Rectal smooth muscle tissue (tissue), 1 donor: ENCODE results near the gene RHOT2.

ENCODE experiments used
- H3K27ac ChIP-seq: one replicate; pipeline ENCODE4 v1.7.0; 2013; ENCODE audit warnings: low read depth, low read length, inconsistent platforms
- H3K27me3 ChIP-seq: one replicate; pipeline ENCODE4 v1.7.0; 2013; ENCODE audit warnings: low read length; ENCODE audit not compliant: control insufficient read depth, insufficient read depth
- H3K36me3 ChIP-seq: one replicate; pipeline ENCODE4 v1.7.0; 2013; ENCODE audit warnings: low read length; ENCODE audit not compliant: control insufficient read depth, insufficient read depth
- H3K4me1 ChIP-seq: one replicate; pipeline ENCODE4 v1.7.0; 2013; ENCODE audit warnings: low read length; ENCODE audit not compliant: control insufficient read depth, insufficient read depth
- H3K4me3 ChIP-seq: one replicate; pipeline ENCODE4 v1.7.0; 2013; ENCODE audit warnings: low read length
- H3K9ac ChIP-seq: one replicate; pipeline ENCODE4 v1.7.0; 2013; ENCODE audit warnings: low read length

RHOT2 gene

DNA sequence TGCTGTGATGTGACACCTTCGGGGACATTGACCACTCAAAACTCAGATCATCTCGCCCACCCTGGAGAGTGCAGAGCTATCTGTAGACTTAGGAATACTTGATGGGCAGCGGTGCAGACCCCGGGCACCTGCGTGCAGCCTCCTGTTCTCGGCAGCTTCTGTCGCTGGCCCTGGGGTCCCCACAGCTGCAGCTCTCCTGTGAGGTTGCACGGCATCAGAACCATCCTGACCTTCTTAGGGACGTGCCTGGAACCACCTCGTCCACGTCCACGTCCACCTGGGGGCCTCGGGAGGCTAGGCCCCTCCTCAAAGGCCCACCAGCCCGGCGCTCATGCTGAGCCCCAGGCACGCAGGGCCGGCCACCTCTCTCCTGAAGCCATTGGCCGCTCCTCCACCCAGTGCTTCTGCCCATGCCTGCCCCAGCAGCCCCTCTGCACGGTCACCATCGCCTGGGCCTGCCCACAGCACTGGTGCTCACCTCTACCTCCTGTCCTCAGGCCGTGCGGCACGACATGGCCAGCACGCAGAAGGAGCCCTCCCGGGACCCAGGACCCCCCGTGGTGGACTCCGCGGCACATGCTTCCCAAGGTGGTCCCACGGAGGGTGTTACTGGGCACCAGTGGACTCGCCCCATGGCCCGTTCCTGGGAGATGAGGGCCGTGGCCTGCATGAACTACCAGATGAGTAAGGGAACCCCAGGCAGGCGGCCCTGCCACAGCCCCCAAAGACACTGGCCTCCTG lies 39.4 kb upstream of the RHOT2 start:
- H3K27me3 ChIP-seq = peaks cover 2% of the 10 kb centered on the region
- no peak overlapping the region for H3K4me3 ChIP-seq
- no peak overlapping the region for H3K27ac ChIP-seq
- H3K36me3 ChIP-seq = peaks cover 4% of the 10 kb centered on the region
- H3K9ac ChIP-seq = no peak overlapping the region
- no peaks in the 10 kb centered on the region for H3K4me1 ChIP-seq

DNA sequence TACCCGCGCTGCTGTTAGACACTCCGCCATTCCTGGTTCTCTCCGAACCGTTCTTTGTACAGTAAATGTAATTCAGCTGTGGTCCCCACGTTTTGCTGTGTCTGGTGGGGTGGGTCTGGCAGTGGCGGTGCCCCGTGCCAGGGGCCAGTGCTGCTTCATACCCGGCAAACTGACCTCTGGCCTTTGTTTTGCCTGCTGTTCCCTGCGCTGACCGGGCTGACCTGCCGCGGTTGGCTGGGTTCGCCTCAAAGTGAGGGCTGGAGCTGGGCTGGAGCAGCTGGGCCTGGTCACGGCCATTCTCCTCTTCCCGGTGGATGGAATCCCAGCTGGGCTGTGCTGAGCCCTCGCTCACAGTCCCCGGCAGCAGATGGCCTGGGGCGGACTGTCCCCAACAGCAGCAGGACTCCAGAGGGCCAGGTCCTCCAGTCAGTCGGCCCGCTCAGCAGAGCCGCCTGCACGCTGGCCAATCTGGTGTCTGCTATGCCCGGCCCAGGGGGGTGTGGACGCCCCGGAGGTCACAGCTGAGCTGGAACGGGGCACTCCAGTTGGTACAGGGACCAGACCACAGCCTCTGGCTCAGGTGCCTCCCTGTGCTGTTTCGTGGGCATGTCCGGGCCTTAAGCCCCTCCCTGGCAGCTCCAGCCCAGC lies 38.6 kb upstream of the RHOT2 start:
- H3K4me1 ChIP-seq = no peaks in the 10 kb centered on the region
- peaks cover 2% of the 10 kb centered on the region for H3K27me3 ChIP-seq
- peaks cover 4% of the 10 kb centered on the region for H3K36me3 ChIP-seq
- no peak overlapping the region for H3K9ac ChIP-seq
- no peak overlapping the region for H3K27ac ChIP-seq
- H3K4me3 ChIP-seq = no peak overlapping the region

DNA sequence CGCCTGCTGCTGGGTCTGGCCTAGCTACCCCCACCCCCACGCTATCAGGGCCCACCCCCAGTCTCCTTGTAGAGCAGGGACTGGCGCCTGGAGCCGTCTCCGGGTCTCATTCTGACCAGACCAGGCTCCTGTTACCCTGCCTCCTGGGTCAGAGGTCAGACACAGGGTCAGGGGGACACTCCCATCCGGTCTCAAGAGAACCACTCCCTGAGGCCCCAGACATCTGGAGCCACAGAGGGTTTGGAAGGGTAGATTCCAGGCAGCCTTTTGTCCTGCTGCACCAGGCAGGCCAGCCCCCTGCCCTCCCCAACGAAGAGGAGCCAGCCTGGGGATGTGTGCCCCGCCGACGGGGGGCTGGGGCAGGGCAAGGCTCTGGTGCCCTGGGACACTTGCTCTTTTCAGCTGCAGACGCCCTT lies 38.1 kb upstream of the RHOT2 start:
- Histone ChIP-seq H3K36me3 (peaks cover 4% of the 10 kb centered on the region), H3K27ac (no peak overlapping the region), H3K4me1 (no peaks in the 10 kb centered on the region), H3K27me3 (peaks cover 2% of the 10 kb centered on the region), H3K4me3 (no peak overlapping the region), H3K9ac (no peak overlapping the region)

DNA sequence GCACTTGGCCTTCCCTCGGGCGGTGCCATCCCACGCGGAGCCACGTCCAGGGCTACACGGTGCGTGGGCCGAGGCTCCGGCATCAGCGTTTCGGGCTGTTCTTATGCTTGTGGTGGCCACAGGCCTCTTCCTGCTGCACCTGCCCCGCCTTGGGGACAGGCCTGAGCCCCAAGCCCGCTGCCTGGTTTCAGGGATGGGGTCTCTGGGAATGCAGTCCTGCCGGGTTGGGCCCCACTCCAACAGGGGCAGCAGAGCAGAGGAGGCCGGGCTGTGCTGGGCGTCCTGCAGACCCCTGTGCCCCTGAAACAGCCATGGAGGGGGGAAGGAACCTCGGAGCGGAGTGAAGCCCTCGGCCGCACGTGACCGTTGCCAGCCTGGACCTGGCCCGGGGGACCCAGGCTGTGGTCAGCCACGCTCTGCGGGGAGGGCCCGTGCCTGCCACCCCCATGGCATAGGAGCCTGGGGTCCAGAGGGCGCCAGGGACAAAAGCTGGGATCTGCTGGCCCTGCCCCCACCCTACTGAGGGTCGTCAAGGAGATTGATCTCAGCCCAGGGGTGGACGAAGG lies 37.6 kb upstream of the RHOT2 start:
- H3K27me3 ChIP-seq = peaks cover 2% of the 10 kb centered on the region
- H3K4me1 ChIP-seq = peaks cover 2% of the 10 kb centered on the region
- no peak overlapping the region for H3K27ac ChIP-seq

DNA sequence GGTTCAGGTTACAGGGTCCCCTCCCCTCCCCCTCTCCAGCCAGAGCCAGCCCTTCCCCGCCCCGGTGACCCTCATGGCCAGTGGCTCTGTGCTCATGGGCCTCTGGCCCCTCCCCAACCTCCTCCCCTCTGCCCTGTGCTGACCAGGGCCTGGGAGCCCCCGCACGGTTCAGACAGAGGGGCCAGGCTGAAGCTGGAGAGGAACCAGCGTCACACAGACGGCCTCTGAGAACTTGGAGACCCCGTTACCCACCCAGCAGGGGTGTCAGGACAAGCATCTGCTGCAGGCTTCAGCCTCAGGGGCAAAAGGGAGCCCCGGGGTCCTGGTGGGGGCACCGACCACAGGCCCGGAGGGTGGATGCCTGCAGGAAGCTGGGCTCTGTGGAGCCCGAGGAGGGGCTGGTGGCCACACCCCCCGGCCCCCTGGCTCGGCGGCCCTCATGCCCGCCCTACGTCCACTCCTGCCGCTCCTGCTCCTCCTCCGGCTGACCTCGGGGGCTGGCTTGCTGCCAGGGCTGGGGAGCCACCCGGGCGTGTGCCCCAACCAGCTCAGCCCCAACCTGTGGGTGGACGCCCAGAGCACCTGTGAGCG lies 37.0 kb upstream of the RHOT2 start, which contains the start of gene WFIKKN1:
Gene WFIKKN1, plus strand, starts transcription at position 171 of the 591 bp plus-strand sequence. Its CDS starts 269 bp downstream, at position 440.
- peaks cover 4% of the 10 kb centered on the region for H3K4me1 ChIP-seq
- H3K36me3 ChIP-seq = peaks cover 4% of the 10 kb centered on the region
- no peak within 1 kb of the TSS for H3K27ac ChIP-seq

More for the DNA sequence above, 37.6 kb upstream of the RHOT2 start:
- Histone ChIP-seq H3K4me3 (no peak overlapping the region), H3K9ac (no peak overlapping the region), H3K36me3 (peaks cover 4% of the 10 kb centered on the region)

DNA sequence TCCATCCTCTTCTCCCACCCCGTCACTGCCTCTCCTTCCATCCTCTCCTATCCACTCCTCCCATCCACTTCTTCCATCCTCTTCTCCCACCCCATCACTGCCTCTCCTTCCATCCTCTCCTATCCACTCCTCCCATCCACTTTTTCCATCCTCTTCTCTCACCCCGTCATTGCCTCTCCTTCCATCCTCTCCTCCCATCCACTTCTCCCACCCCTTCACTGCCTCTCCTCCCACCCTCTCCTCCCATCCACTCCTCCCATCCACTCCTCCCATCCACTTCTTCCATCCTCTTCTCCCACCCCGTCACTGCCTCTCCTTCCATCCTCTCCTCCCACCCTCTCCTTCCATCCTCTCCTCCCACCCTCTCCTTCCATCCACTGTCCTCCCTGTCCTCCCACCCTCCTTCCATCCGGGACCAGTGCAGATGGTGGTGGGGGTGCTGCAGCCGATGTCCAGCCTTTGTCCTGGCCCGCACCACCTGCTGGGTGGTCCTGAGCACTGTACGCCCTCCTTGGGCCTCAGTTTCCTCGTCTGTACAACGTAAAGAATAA lies 36.0 kb upstream of the RHOT2 start:
- Histone ChIP-seq H3K27me3 (peaks cover 2% of the 10 kb centered on the region), H3K4me1 (peaks cover 4% of the 10 kb centered on the region), H3K9ac (no peak overlapping the region), H3K4me3 (no peak overlapping the region), H3K27ac (no peak overlapping the region), H3K36me3 (no peaks in the 10 kb centered on the region)

More for the DNA sequence above, 37.0 kb upstream of the RHOT2 start, which contains the start of gene WFIKKN1:
- H3K4me3 ChIP-seq = no peak within 1 kb of the TSS
- peaks cover 2% of the 10 kb centered on the region for H3K27me3 ChIP-seq
- no peak within 1 kb of the TSS for H3K9ac ChIP-seq

DNA sequence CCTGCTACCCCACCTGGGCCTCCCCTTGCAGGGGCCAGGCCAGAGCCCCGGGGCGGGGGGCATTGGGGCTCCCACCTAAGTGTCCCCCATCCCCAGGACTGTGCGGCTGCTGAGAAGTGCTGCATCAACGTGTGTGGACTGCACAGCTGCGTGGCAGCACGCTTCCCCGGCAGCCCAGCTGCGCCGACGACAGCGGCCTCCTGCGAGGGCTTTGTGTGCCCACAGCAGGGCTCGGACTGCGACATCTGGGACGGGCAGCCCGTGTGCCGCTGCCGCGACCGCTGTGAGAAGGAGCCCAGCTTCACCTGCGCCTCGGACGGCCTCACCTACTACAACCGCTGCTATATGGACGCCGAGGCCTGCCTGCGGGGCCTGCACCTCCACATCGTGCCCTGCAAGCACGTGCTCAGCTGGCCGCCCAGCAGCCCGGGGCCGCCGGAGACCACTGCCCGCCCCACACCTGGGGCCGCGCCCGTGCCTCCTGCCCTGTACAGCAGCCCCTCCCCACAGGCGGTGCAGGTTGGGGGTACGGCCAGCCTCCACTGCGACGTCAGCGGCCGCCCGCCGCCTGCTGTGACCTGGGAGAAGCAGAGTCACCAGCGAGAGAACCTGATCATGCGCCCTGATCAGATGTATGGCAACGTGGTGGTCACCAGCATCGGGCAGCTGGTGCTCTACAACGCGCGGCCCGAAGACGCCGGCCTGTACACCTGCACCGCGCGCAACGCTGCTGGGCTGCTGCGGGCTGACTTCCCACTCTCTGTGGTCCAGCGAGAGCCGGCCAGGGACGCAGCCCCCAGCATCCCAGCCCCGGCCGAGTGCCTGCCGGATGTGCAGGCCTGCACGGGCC lies 35.2 kb upstream of the RHOT2 start:
- Histone ChIP-seq H3K27me3 (peaks cover 2% of the 10 kb centered on the region), H3K4me3 (no peak overlapping the region), H3K4me1 (peaks cover 7% of the 10 kb centered on the region), H3K27ac (no peak overlapping the region), H3K36me3 (no peaks in the 10 kb centered on the region), H3K9ac (no peak overlapping the region)

DNA sequence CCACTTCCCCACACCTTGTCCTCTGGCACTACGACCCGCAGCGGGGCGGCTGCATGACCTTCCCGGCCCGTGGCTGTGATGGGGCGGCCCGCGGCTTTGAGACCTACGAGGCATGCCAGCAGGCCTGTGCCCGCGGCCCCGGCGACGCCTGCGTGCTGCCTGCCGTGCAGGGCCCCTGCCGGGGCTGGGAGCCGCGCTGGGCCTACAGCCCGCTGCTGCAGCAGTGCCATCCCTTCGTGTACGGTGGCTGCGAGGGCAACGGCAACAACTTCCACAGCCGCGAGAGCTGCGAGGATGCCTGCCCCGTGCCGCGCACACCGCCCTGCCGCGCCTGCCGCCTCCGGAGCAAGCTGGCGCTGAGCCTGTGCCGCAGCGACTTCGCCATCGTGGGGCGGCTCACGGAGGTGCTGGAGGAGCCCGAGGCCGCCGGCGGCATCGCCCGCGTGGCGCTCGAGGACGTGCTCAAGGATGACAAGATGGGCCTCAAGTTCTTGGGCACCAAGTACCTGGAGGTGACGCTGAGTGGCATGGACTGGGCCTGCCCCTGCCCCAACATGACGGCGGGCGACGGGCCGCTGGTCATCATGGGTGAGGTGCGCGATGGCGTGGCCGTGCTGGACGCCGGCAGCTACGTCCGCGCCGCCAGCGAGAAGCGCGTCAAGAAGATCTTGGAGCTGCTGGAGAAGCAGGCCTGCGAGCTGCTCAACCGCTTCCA lies 34.4 kb upstream of the RHOT2 start:
- no peaks in the 10 kb centered on the region for H3K36me3 ChIP-seq
- H3K27ac ChIP-seq = no peak overlapping the region
- peaks cover 7% of the 10 kb centered on the region for H3K4me1 ChIP-seq
- peaks cover 2% of the 10 kb centered on the region for H3K27me3 ChIP-seq
- no peak overlapping the region for H3K4me3 ChIP-seq
- no peak overlapping the region for H3K9ac ChIP-seq

DNA sequence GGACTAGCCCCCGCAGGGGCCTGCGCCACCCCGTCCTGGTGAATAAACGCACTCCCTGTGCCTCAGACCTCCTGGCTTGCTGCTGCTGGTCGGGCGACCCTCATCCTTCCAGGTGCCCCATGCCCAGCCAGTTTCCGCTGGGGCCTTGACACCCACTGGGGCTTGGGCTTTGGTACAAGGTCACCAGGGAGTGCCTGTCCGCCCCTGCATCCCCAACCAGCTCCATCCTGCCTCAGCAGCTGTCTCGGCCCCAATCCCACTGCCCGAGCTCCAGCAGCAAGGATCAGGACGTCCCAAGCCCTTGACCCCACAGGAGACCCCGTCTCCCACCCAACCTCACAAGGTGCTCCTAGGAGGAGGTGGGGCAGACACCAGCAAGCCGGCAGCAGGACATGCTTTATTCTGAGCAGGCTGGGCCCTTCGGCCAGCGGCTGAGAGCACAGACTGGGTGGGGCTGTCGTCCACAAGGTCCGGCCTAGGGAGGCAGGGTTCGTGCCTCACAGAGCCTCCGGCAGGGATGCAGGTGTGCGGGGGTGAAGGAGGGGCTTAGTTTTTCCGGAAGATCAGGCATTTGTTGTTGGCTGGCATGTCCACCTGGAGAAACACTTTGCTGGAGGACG lies 33.8 kb upstream of the RHOT2 start:
- no peak overlapping the region for H3K4me3 ChIP-seq
- no peak overlapping the region for H3K9ac ChIP-seq
- H3K27me3 ChIP-seq = peaks cover 2% of the 10 kb centered on the region
- no peaks in the 10 kb centered on the region for H3K36me3 ChIP-seq
- no peak overlapping the region for H3K27ac ChIP-seq
- H3K4me1 ChIP-seq = peaks cover 7% of the 10 kb centered on the region

DNA sequence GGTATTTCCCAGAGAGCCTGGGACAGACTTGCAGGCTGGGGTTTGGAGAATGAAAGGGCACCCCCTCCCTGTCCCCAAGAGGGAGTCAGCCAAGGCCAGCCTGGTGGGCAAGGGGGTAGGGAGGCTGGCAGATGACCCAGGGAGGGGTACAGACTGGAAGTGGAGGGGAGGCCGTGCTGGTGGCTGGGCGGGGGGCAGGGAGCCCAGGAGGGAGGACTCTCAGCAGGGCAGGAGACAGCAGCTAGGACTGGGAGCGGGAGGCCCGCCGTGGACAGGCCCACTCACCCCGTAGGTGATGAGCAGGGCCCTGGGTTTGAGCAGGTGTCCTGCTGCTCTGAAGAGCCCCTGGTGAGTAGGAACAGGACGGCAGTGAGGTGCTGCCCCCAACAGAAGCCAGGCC lies 32.9 kb upstream of the RHOT2 start:
- no peak overlapping the region for H3K4me3 ChIP-seq
- H3K9ac ChIP-seq = no peak overlapping the region
- H3K27me3 ChIP-seq = peaks cover 2% of the 10 kb centered on the region
- no peaks in the 10 kb centered on the region for H3K36me3 ChIP-seq
- H3K4me1 ChIP-seq = peaks cover 7% of the 10 kb centered on the region
- H3K27ac ChIP-seq = no peak overlapping the region
